GM19455 (cell line): ENCODE measurements around the gene TCN1.
"Not testable (repeated sequence)": the region's sequence is repeated elsewhere in the genome, so short reads cannot be mapped to it uniquely, and the experiment has no call there.

Experiments used
- ATAC-seq: cut with Tn5 transposase; IDR thresholded peaks from one replicate; pipeline ENCODE4 v1.9.1; 2021; ENCODE audit not compliant: unreplicated experiment

The TCN1 gene

DNA sequence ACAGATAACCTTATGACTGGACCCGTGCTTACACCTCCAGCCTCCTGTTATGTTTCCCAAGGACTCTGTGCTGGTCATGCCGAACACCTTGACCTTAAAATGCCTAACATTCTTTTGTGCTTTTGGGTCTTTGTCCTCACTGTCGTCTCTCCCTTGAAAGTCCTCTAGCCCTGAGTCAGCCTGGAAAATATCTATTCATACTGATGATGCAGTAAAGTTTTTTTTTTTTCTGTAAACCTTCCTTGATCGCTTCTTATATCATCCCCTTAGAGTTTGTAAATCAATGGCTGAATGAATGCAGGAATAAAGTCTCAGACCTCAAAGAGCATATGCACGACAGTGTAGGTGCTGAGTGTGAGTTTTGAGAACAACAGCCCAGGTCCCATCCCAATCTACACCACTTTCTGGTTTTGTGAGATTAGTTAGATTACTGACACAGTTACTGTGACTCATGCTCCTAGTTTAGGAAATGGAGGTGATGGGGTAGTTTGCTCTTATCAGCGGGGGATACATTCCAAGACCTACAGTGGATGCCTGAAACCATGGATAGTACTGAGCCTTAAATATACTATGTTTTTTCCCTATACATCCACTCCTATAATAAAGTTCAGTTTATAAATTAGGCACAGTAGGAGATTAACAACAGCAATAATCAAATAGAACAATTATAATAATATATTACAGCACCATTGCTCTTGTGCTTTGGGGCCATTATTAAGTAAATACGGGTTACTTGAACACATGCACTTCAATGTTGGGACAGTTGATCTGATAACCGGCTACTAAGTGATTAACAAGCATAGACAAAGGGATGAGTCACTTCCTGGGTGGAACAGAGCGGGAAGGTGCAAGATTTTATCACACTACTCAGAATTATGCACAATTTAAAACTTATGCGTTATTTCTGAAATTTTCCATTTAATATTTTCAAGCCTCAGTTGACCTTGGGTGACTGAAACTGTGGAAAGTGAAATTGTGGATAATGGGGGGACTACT, 8.6 kb downstream of the TCN1 start:
- no peak for ATAC-seq

DNA sequence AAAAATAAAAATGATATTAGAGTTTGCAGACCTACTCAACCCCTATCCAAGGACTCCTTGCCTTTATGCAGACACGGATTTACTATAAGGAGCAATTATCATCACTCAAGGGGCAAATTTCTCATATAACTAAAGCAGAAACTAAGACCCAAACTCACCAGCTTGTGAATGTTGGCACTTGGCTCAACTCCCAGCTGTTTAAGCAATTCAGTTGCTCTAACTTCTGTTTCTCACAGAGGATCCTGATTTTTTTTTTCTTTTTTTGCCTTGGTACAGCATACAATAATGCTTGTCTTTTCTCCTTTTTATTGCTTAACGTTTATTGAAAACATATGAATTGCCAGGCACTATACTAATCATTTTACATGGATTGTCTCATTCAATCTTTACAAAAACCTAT, 11.4 kb downstream of the TCN1 start:
- ATAC-seq: no peak

DNA sequence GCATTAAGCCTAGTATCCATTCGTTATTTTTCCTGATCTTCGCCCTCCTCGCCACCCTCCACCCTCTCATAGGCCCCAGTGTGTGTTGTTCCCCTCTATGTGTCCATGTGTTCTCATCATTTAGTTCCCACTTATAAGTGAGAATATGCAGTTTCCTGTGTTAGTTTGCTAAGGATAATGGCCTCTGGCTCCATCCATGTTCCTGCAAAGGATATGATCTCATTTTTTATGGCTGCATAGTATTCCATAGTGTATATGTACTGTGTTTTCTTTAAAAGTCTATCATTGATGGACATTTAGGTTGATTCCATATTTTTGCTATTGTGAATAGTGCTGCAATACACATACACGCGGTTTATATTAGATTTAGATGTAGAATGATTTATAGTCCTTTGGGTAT, 14.9 kb downstream of the TCN1 start:
- ATAC-seq: not testable (repeated sequence)

DNA sequence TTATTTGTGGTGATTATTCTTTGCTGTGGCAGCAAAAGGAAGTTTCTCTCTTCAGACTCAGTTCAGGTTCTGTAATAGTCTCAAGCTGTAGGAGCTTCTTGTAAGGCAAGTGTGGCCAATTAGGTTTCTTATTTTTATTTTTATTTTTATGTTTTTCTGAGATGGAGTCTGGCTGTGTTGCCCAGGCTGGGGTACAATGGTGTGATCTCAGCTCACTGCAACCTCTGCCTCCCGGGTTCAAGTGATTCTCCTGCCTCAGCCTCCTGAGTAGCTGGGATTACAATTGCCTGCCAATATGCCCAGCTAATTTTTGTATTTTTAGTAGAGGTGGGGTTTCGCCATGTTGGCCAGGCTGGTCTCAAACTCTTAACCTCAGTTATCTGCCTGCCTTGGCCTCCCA, 16.7 kb downstream of the TCN1 start:
- not testable (repeated sequence) for ATAC-seq

DNA sequence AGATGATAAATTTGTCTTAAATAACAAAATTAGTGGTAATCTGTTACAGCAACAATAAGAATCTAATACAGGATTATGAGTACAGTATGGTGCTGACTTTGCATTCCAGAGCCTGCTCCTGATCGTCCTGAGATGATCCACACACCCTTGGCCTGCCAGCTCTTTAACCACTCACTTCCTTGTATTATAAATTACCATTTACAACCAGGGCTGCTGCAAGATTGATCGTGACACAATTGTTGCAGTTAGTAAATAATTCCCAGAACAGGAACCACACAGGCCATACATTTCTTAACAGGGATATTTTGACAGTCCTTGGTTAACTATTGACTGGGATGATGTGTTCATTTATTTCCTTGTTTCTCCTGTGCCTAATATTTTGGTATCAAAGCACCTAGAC, 17.2 kb downstream of the TCN1 start:
- ATAC-seq: no peak

DNA sequence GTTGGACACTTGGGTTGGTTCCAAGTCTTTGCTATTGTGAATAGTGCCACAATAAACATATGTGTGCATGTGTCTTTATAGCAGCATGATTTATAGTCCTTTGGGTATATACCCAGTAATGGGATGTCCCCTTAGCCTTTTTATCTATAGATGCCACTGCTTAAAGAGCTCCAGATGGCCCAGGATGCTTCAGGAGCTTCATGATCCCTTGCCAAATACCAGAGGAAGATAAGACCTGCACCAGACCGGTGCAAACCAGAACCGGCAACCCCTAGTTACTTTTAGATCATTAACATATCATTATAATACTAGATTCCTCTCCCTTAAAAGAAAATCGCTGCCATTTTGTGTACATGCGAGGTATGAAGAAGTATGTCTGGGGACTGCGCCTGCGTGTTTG, 17.8 kb downstream of the TCN1 start:
- ATAC-seq: not testable (repeated sequence)

DNA sequence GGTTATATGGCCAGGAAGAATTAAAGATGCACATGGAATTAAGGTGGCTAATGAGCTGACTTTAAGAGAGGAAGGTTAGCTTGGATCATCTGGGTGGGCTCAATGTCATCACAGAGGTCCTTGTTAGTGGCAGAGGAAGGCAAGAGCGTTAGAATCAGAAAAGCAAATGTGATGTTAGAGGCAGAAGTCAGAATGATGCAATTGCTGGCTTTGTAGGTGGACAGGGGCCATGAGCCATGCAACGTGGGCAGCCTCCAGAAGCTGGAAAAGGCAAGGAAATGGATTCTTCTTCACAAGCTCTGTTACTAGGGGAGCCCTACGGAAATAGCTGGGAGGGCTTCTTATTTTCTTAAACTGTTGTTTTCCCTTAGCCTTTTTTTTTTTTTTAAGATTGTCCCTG, 18.7 kb downstream of the TCN1 start:
- no peak for ATAC-seq

DNA sequence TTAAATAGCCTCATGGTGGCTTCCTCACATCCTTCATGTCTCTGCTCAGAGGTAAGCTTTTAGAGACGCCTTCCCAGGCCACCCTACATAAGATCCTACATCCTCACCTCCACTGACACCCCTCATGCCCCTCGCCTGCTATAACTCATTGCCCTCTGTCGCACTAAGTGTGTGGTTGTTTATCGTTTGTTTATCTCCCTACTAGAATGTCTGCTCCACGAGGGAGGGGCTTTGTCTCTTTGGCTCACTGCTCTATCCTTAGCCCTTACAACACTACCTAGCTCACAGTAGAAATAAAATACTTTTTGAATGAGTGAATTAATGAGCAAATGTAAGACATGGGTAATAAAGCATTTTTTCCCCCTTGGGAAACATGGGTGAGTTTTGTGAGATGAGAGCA, 19.7 kb downstream of the TCN1 start:
- ATAC-seq: no peak

DNA sequence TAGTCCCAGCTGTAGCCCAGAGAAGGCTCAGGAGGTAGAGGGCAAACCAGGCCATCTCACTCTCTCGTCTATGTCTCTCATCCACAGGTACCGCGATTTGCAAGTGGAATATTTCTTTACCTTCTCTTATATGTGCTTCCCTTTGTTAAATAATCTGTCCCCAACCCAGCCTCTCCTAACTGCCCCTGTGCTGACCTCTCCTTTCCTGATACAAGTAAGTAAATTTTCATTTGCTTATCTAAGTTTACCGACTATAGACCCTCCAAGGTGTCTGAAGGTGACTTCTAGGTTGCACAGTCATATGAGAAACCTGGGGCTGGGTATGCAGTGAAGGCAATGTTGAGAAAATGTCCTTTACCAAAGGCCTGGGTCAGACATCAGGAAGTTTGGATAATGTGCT, 20.9 kb downstream of the TCN1 start, which contains the start of gene CBLIF:
CBLIF (minus strand) TSS at position 101 of the 400 bp plus-strand sequence; CDS start at position 55, 46 bp downstream.
- no peak for ATAC-seq

DNA sequence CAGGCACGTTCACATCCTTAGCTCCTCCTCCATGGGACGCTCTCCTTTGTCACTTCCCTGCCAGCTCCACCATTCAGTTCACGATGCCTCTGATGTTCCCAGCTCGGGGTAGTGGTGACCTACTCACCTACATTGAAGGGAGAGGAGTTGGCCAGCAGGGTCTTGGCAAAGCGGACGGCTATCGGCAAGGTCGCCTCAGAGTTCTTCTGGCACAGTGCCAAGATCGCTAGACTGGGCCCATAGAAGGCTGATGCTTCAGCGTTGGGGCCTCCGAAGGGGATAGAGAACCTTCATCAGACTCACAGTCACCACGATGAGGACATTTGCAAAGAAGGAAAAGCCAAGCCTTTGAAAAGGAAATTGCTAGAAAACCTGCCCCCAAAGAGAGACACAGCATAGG, 24.0 kb downstream of the TCN1 start:
- no peak for ATAC-seq

DNA sequence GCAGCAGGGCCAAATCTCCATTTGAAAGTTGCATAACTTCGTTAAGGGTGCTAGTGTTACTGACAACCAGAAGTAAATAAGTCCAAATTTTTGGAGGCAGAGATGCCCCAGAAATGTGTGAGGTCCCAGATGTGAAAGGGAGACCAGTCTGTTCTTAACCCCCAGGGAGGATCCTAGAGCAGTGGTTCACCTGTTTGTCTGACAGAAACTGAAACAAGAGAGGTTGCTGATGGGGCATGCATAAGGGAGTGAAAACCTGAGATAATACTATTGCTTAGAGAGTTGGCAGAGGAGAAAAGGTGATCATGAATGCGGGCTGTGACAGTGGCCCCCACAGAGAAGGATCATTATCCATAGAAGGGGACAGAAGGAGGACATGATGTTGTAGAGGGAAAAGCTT, 24.8 kb downstream of the TCN1 start:
- ATAC-seq: no peak

DNA sequence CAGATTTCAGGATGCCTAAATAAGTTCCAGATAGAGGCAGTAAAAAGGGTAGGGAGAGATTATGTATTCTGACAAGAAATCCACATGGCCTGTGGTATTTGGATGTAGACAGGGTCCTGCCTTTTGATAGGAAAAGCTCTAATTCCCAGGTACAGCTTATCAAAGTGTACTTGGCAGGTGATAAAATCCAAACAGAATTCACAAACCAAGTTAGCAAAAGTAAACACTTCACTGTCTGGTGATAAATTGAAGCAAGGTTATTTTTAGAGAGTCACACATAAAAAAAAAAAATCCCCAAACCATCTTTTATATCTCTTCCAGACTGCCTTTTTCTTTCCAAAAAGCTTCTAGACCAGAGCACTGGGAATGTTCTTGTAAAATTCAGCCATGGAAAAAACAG, 26.7 kb downstream of the TCN1 start:
- ATAC-seq: no peak

DNA sequence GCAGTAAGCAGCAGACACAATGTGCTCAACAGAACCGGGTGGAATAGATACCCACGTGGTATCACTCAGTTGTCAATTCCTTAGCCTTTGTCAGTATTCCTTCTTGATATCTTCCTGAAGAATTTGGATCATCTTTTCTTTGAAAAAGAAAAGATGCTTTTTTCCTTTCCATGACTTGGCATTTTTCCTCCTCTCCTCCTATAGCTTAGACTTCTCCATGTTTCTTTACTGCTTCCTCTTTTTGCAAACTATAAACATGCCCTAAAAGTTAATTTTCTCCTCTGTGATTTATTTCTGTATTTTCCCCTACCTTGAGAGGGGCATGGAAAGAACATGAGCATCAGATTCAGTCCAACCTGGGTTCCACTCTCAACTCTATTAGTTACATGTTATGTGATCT, 32.7 kb downstream of the TCN1 start:
- no peak for ATAC-seq

DNA sequence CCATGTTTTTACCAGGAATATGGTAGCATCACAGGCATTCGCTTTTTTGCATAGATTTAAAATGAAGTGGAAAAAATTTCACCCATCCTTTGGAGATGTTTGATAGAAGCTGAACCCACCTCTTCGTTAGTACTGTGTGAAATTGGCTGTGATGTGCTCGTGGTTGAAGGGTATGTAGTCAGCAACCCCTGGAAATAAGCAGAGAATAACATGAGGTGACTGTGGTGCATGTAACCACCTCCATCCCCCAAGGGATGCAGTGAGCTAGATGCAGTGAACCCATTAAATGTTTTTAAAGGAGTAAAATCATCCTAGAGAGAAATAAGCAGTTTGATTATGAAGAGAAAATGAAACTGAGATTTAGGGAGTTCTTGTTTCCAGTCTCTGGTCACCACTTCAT, 36.9 kb downstream of the TCN1 start:
- ATAC-seq: no peak

DNA sequence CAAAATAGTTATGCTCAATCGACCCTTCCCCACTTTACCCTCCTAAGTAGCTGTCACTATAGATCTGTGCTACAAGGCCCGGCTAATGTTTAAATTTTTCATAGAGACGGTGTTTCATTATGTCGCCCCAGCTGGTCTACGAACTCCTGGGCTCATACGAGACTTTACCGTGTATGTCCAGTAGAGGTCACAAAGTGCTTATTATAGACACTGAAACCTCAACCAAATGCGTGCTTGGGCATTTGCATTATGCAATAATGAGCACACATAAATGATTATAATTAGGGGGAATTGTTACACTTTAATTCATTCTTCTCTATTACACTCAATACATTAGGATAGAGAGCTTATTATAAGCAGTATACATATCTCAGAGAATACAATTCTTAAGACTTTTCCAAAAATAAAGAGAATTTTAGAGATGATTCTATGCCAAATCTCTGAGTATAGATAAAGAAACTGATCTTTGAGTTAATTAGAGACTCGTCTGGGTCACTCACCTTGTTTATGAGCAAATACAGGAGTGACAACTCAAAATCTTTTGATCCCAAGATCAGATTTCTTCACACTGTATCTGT, 43.2 kb downstream of the TCN1 start:
- no peak for ATAC-seq

DNA sequence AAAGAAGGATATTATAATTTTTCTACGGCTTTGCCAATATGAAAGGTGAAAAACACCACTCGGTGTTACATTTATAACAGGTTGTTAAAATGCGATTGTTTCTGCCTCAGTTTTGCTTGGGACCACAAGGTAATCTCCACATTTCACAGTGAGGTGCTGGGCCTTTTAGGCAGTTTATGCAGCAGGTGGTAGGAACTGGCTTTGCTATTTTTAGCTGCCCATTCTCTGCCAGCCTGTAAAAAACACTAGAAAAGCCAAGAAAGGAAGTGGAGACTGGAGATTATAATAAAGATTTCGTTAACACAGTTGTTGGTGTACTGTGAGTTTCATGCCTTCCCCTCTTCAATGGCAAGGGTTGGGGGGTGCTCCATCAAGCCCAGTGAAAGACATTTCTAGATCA, 47.7 kb downstream of the TCN1 start:
- no peak for ATAC-seq

DNA sequence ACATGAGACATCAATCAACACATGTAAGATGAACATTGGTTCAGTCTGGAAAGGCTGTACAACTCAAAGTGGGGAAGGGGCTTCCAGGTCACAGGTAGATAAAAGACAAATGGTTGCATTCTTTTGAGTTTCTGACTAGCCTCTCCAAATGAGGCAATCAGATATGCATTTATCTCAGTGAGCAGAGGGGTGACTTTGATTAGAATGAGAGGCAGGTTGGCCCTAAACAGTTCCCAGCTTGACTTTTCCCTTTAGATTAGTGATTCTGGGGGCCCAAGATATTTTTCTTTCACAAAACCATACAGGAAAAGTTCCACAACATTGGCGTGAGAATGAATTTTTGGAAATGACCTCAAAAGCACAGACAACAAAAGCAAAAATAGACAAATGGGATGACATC, 49.9 kb downstream of the TCN1 start:
- not testable (repeated sequence) for ATAC-seq

DNA sequence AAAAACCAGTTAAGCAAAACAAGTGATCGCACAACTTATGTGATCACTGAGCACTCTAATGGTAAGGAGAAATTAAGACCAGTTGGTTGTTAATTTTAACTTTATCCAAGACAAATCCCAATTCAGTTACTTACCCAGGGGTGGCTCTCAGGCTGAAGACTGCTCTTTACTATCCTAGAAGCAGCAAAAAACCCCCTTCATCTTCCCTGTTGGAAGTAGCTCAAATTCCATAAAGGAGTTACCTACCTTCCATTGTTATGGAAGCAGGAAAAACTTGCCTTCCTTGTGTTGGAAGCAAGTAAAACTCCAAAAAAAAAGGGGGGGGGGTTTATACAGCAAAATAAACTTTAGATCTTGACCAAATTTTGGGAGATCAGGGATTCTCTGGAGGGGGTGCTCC, 50.5 kb downstream of the TCN1 start:
- no peak for ATAC-seq

DNA sequence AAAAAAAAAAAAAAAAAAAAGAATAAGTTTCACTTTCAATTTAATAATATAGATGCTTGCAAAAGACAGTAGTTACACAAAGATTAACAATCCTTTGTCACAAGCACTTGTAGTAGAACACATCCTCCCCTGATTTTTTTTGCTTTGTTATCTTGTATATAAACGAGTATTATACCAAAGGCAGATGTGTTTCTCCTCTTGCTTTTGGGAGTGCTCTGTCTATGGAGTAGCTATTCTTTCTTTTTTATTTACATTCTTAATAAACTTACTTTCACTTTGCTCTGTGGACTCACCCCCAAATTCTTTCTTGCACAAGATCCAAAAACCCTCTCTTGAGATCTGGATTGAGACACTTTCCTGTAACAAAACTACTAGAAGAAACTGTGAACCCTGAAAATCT, 52.3 kb downstream of the TCN1 start:
- ATAC-seq: no peak

DNA sequence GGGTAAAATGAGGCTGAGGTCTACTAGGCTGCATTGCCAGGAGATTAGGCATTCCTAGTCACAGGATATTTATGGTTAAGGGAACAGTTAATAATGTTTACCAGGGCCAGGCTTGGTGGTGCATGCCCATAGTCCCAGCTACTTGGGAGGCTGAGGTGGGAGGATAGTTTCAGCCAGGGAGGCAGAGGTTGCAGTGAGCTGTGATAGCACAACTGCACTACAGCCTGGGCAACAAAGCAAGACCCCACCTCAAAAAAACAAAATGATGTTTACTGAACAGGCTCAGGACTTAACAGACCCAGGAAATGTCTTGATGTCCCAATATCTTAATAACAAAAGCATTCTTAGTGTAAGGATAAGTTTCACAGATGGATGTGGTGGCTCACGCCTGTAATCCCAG, 52.9 kb downstream of the TCN1 start:
- no peak for ATAC-seq

DNA sequence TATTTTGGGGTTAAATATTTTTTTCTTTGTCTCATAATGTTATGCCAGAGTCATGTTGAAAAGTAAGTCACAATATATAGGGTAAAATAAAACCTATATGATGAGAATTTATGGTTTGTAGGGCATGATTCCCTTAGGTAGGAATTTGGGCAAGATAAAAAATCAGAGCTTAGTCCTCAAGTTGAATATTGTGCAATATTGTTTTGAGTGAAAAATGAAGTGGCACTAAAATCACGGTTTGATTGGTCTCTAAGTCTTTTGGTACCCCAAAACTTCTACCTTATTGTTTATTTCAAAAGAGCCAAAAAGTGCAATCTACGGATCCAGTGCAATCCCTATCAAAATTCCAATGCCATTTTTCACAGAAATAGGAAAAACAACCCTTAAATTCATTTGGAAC, 54.1 kb downstream of the TCN1 start:
- no peak for ATAC-seq

DNA sequence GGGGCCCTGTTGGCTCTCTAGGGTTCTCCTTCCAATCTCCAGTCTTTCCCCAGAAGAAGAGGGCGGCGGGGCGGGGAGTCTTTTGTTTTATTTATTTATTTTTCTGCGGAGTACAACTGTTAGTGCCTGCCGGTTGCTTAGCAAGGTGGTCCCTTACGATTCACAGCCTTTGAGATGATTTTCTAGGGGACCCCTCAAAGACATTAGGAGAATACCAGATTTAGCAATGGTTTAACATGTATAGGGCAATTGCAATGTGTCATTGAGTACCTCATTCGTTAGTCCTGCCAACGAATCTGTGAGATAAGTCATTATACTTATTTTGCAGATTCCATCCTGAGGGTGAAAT, 55.4 kb downstream of the TCN1 start:
- ATAC-seq: peak; percentile 0
